ENCODE data around the gene DEDD2. TPM values are rescaled to one million over a fixed set of nuclear protein-coding genes. Genes with fewer than 3 reads are reported as not detected.

DEDD2 gene
- total RNA-seq, 4 donors from 2014 or later = 33.9 to 56.2 (median 40.3) TPM

GRCh38 chr19:42220751-42221097, 3.2 kb upstream of the DEDD2 start:
- H3K27me3 ChIP-seq = no peaks in the 10 kb centered on the region
- H3K36me3 ChIP-seq = peaks cover 0 to 28% (median 11%) of the 10 kb centered on the region in 3 donors
- peak overlapping the region; percentile 37 to 94 (median 88) for H3K27ac ChIP-seq
- no peaks in the 10 kb centered on the region for H3K9me3 ChIP-seq
- 0 to 2% methylated on average over 6 of the region's 6 CpGs for WGBS, 2 donors
- TF ChIP-seq EP300 (IDR thresholded peaks at IDR 0.05) (no peak), POLR2A (IDR thresholded peaks at IDR 0.05) (no peak), CTCF (IDR thresholded peaks at IDR 0.05) (no peak)
- peaks cover 0 to 54% (median 31%) of the 10 kb centered on the region in 4 donors for H3K4me1 ChIP-seq
- H3K4me3 ChIP-seq = peak overlapping the region; percentile 61 to 78 (median 75)
- DNase-seq (ENCODE audit: low spot score in 2 of 2) = no peak

GRCh38 chr19:42219812-42220750, 2.6 kb upstream of the DEDD2 start, which contains the start of gene ZNF526:
Gene ZNF526 (plus strand): TSS chr19:42220312. CDS start chr19:42224404, 4,092 bp downstream.
- Histone ChIP-seq H3K27ac (peak within 1 kb of the TSS; percentile 80 to 94 (median 88)), H3K36me3 (peaks cover 0 to 23% (median 9%) of the 10 kb centered on the region in 3 donors), H3K4me1 (peaks cover 0 to 60% (median 34%) of the 10 kb centered on the region in 4 donors), H3K4me3 (peak within 1 kb of the TSS; percentile 61 to 78 (median 75)), H3K9me3 (no peaks in the 10 kb centered on the region), H3K27me3 (no peaks in the 10 kb centered on the region)
- peak; percentile 90 to 96 for TF ChIP-seq EP300 (IDR thresholded peaks at IDR 0.05)
- peak in 1 of 5 experiments; percentile 38 for TF ChIP-seq CTCF (IDR thresholded peaks at IDR 0.05)
- peak; percentile 35 to 81 for TF ChIP-seq POLR2A (IDR thresholded peaks at IDR 0.05)
- peak; percentile 93 to 96 for DNase-seq (ENCODE audit: low spot score in 2 of 2)
- WGBS, 2 donors = 1% methylated on average over 42 to 53 of the region's 53 CpGs

GRCh38 chr19:42216653-42217519, 591 bp downstream of the DEDD2 start:
- Histone ChIP-seq H3K4me3 (peak overlapping the region; percentile 70 to 91 (median 80)), H3K27ac (peak overlapping the region; percentile 89 to 97 (median 94)), H3K9me3 (no peaks in the 10 kb centered on the region), H3K27me3 (no peaks in the 10 kb centered on the region), H3K36me3 (peaks cover 0 to 32% (median 4%) of the 10 kb centered on the region in 3 donors), H3K4me1 (peaks cover 0 to 56% (median 35%) of the 10 kb centered on the region in 4 donors)
- no peak for DNase-seq (ENCODE audit: low spot score in 2 of 2)
- WGBS, 2 donors = 0 to 4% methylated on average over 20 to 70 of the region's 79 CpGs
- no peak for TF ChIP-seq CTCF (IDR thresholded peaks at IDR 0.05)
- no peak for TF ChIP-seq EP300 (IDR thresholded peaks at IDR 0.05)
- TF ChIP-seq POLR2A (IDR thresholded peaks at IDR 0.05) = no peak

- Histone ChIP-seq H3K27ac (no peak overlapping the region), H3K36me3 (peaks cover 0 to 51% (median 9%) of the 10 kb centered on the region in 3 donors), H3K27me3 (no peaks in the 10 kb centered on the region), H3K4me1 (peaks cover 0 to 41% (median 27%) of the 10 kb centered on the region in 4 donors), H3K4me3 (no peak overlapping the region), H3K9me3 (no peaks in the 10 kb centered on the region)
- 80 to 86% methylated on average over 11 of the region's 11 CpGs for WGBS, 2 donors
- no peak for TF ChIP-seq EP300 (IDR thresholded peaks at IDR 0.05)
- no peak for TF ChIP-seq CTCF (IDR thresholded peaks at IDR 0.05)
- no peak for TF ChIP-seq POLR2A (IDR thresholded peaks at IDR 0.05)
- DNase-seq (ENCODE audit: low spot score in 2 of 2) = no peak
These were observed 2.5 kb downstream of the DEDD2 start for GRCh38 chr19:42214810-42215485.
